H9 (cell line): ENCODE results near the gene LTB4R2. TPM values are rescaled to one million over a fixed set of nuclear protein-coding genes. Genes with fewer than 3 reads are reported as not detected.

ENCODE experiments used
- DNase-seq: peaks from one replicate; pipeline ENCODE4 v3.0.0-alpha.2; 2017
- H2AFZ ChIP-seq: one replicate; pipeline ENCODE4 v1.6.1; 2013; ENCODE audit warnings: mild to moderate bottlenecking, low read length, control low read depth, moderate library complexity
- H2AK5ac ChIP-seq: 2 replicates; pipeline ENCODE4 v1.6.1; 2013; ENCODE audit warnings: low read length, control low read depth, mixed read lengths; ENCODE audit not compliant: insufficient read length
- H2BK120ac ChIP-seq: one replicate; pipeline ENCODE4 v1.6.1; 2013; ENCODE audit warnings: low read depth, mild to moderate bottlenecking, low read length, control low read depth, inconsistent platforms; ENCODE audit not compliant: poor library complexity, severe bottlenecking
- H2BK12ac ChIP-seq: 2 replicates; pipeline ENCODE4 v1.6.1; 2013; ENCODE audit warnings: low read length, control low read depth, mixed read lengths, low read depth; ENCODE audit not compliant: insufficient read length
- H2BK15ac ChIP-seq: 2 replicates; pipeline ENCODE4 v1.6.1; 2013; ENCODE audit warnings: low read depth, low read length, control low read depth
- H2BK20ac ChIP-seq: one replicate; pipeline ENCODE4 v1.6.1; 2013; ENCODE audit warnings: low read depth, mild to moderate bottlenecking, low read length, control low read depth, inconsistent platforms; ENCODE audit not compliant: poor library complexity, severe bottlenecking
- H2BK5ac ChIP-seq: 2 replicates; pipeline ENCODE4 v1.6.1; 2013; ENCODE audit warnings: low read length, control low read depth, mixed read lengths; ENCODE audit not compliant: insufficient read length
- H3K14ac ChIP-seq: 2 replicates; pipeline ENCODE4 v1.6.1; 2013; ENCODE audit warnings: low read length, control low read depth; ENCODE audit not compliant: insufficient read depth
- H3K18ac ChIP-seq: 2 replicates; pipeline ENCODE4 v1.6.1; 2013; ENCODE audit warnings: low read depth, mild to moderate bottlenecking, mixed read lengths, low read length, control low read depth; ENCODE audit not compliant: insufficient read length
- H3K23ac ChIP-seq: 2 replicates; pipeline ENCODE4 v1.6.1; 2013; ENCODE audit warnings: low read length, control low read depth, mixed read lengths, low read depth; ENCODE audit not compliant: insufficient read length
- H3K23me2 ChIP-seq: 2 replicates; pipeline ENCODE4 v1.6.1; 2013; ENCODE audit warnings: low read depth, mild to moderate bottlenecking, mixed read lengths, low read length, control low read depth; ENCODE audit not compliant: insufficient read length, poor library complexity, severe bottlenecking
- H3K27ac ChIP-seq: 2 replicates; pipeline ENCODE4 v1.5.1; 2013; ENCODE audit warnings: low read length, control low read depth, mixed read lengths, low read depth; ENCODE audit not compliant: insufficient read length
- H3K27me3 ChIP-seq: 2 replicates; pipeline ENCODE4 v1.6.1; 2013; ENCODE audit warnings: low read length, control low read depth, inconsistent platforms; ENCODE audit not compliant: insufficient read depth
- H3K4ac ChIP-seq: 2 replicates; pipeline ENCODE4 v1.6.1; 2013; ENCODE audit warnings: low read depth, mild to moderate bottlenecking, control low read depth, inconsistent platforms, low read length, moderate library complexity
- H3K4me1 ChIP-seq: 2 replicates; pipeline ENCODE4 v1.6.1; 2013; ENCODE audit warnings: low read length, control low read depth, inconsistent platforms; ENCODE audit not compliant: insufficient read depth
- H3K4me2 ChIP-seq: 2 replicates; pipeline ENCODE4 v1.6.1; 2013; ENCODE audit warnings: low read length, control low read depth, mixed read lengths; ENCODE audit not compliant: insufficient read length, insufficient read depth
- H3K56ac ChIP-seq: 2 replicates; pipeline ENCODE4 v1.6.1; 2013; ENCODE audit warnings: low read depth, mild to moderate bottlenecking, mixed read lengths, low read length, control low read depth; ENCODE audit not compliant: insufficient read length
- H3K79me1 ChIP-seq: 2 replicates; pipeline ENCODE4 v1.6.1; 2013; ENCODE audit warnings: low read depth, mild to moderate bottlenecking, moderate library complexity, low read length, control low read depth, inconsistent platforms; ENCODE audit not compliant: insufficient read depth, poor library complexity, severe bottlenecking
- H3K79me2 ChIP-seq: 2 replicates; pipeline ENCODE4 v1.6.1; 2013; ENCODE audit warnings: low read length, control low read depth, inconsistent platforms; ENCODE audit not compliant: insufficient read depth
- H3K9ac ChIP-seq: 2 replicates; pipeline ENCODE4 v1.6.1; 2013; ENCODE audit warnings: low read length, control low read depth, mixed read lengths; ENCODE audit not compliant: insufficient read length; ENCODE audit errors: extremely low read depth
- H3K9me3 ChIP-seq: one replicate; pipeline ENCODE4 v1.6.1; 2013; ENCODE audit warnings: low read depth, low read length, inconsistent platforms; ENCODE audit not compliant: control insufficient read depth
- H3T11ph ChIP-seq: one replicate; pipeline ENCODE4 v1.6.1; 2013; ENCODE audit warnings: mild to moderate bottlenecking, low read length, control low read depth, inconsistent platforms
- H4K20me1 ChIP-seq: one replicate; pipeline ENCODE4 v1.6.1; 2013; ENCODE audit not compliant: control insufficient read depth, insufficient read length, insufficient read depth
- H4K5ac ChIP-seq: 2 replicates; pipeline ENCODE4 v1.6.1; 2013; ENCODE audit warnings: low read depth, mild to moderate bottlenecking, mixed read lengths, low read length, control low read depth; ENCODE audit not compliant: insufficient read length
- H4K8ac ChIP-seq: replicated peaks from 2 replicates; pipeline ENCODE4 v1.6.1; 2013; ENCODE audit warnings: low read length, control low read depth, mixed read lengths, low read depth; ENCODE audit not compliant: insufficient read length
- H4K91ac ChIP-seq: 2 replicates; pipeline ENCODE4 v1.6.1; 2013; ENCODE audit warnings: low read depth, mild to moderate bottlenecking, moderate library complexity, mixed read lengths, low read length, control low read depth; ENCODE audit not compliant: insufficient read length
- H3K27ac Mint-ChIP-seq, 3 experiments: 2 replicates in 2 of 3; 3 replicates in 1 of 3; pipeline ENCODE4 v1.8.0; 2020 to 2021; ENCODE audit warnings: mixed read lengths in 3 of 3, mild to moderate bottlenecking in 1 of 3, moderate library complexity in 1 of 3
- H3K27me3 Mint-ChIP-seq: 2 replicates; pipeline ENCODE4 v1.8.0; 2021; ENCODE audit warnings: low read depth, mild to moderate bottlenecking, moderate library complexity, mixed read lengths
- H3K36me3 Mint-ChIP-seq, 3 experiments: 2 replicates in 2 of 3; 3 replicates in 1 of 3; pipeline ENCODE4 v1.8.0; 2020 to 2021; ENCODE audit warnings: low read depth in 3 of 3, mixed read lengths in 3 of 3; ENCODE audit not compliant: insufficient read depth in 1 of 3
- H3K4me1 Mint-ChIP-seq, 2 experiments: 2 replicates each; pipeline ENCODE4 v1.8.0; 2020; ENCODE audit warnings: mixed read lengths in 2 of 2
- H3K4me3 Mint-ChIP-seq, 2 experiments: 2 replicates in 1 of 2; 3 replicates in 1 of 2; pipeline ENCODE4 v1.8.0; 2020 to 2021; ENCODE audit warnings: mild to moderate bottlenecking in 2 of 2, mixed read lengths in 2 of 2, moderate library complexity in 1 of 2
- H3K9me3 Mint-ChIP-seq, 2 experiments: 2 replicates in 1 of 2; 3 replicates in 1 of 2; pipeline ENCODE4 v1.8.0; 2020; ENCODE audit warnings: mild to moderate bottlenecking in 2 of 2, mixed read lengths in 2 of 2, moderate library complexity in 1 of 2
- CTCF ChIP-seq: fragments of 200-600 bp; sonication (generic); conservative IDR thresholded peaks from 3 replicates; pipeline ENCODE4 v1.8.0; 2021; ENCODE audit warnings: antibody characterized with exemption, mild to moderate bottlenecking
- WGBS: extraction: QIAGEN DNeasy Blood & Tissue Kit; methylation state at CpG from one replicate; pipeline ENCODE4 v1.1.7; 2013; ENCODE audit warnings: missing lambda C conversion rate, low lambda C conversion rate, mixed read lengths; ENCODE audit not compliant: insufficient read length; ENCODE audit errors: extremely low coverage; 5-methylcytosine and 5-hydroxymethylcytosine counted together
- total RNA-seq: library from RNA; stranded (reverse); gene quantifications from 2 replicates; pipeline ENCODE4 v1.2.1, GENCODE V29; 2021

LTB4R2 gene
- total RNA-seq, 1 experiment from 2014 or later = 13.4 TPM

DNA sequence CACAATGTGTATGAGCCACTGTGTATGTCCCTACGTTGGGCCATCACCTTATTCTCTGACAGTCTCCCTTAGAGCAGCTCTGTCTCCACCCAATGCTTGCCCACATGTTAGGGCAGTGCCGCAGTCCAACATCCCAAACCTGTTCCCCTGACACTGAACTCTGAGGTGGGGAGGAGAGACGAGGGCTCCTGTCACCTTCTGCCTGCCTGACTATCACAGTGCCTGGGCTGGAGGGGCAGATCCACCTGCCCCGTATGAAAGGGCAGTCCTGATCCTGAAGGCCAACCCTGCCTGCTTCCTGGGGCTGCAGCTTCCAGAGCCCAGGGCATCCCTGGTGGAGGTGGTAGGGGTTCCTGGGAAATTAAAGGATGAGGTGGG lies 49.2 kb upstream of the LTB4R2 start:
- no peak for DNase-seq
- Histone ChIP-seq H3K23ac (no peak overlapping the region), H3K14ac (no peak overlapping the region), H2BK12ac (no peak overlapping the region), H3K4me1 (no peaks in the 10 kb centered on the region), H3K4ac (no peak overlapping the region), H2BK20ac (no peak overlapping the region), H2AFZ (no peak overlapping the region), H4K20me1 (no peaks in the 10 kb centered on the region), H2BK120ac (no peak overlapping the region), H4K8ac (no peak overlapping the region), H3T11ph (no peak overlapping the region), H3K79me2 (no peaks in the 10 kb centered on the region), H2BK5ac (no peak overlapping the region), H3K27ac (no peak overlapping the region), H4K5ac (no peak overlapping the region), H3K27me3 (no peaks in the 10 kb centered on the region), H3K4me2 (no peak overlapping the region), H3K79me1 (no peaks in the 10 kb centered on the region), H3K9me3 (no peaks in the 10 kb centered on the region), H3K18ac (no peak overlapping the region), H3K9ac (no peak overlapping the region), H2AK5ac (no peak overlapping the region), H3K56ac (no peak overlapping the region), H2BK15ac (no peak overlapping the region), H4K91ac (no peak overlapping the region), H3K23me2 (no peaks in the 10 kb centered on the region)
- no peaks in the 10 kb centered on the region for H3K9me3 Mint-ChIP-seq
- H3K4me1 Mint-ChIP-seq = no peaks in the 10 kb centered on the region; a peak in 2 of 4 replicates
- no peaks in the 10 kb centered on the region; the same call in 1 of the 2 replicates for H3K27me3 Mint-ChIP-seq
- no peak for TF ChIP-seq CTCF
- no CpG with 5 or more reads among the region's 4 CpGs for WGBS
- 0 out of 7 replicates have a peak, but pooled peaks cover 0 to under 1% (median 0%) of the 10 kb centered on the region in 3 experiments for H3K36me3 Mint-ChIP-seq
- no peak overlapping the region; a peak in 1 of 5 replicates for H3K4me3 Mint-ChIP-seq
- H3K27ac Mint-ChIP-seq = peak overlapping the region in 1 of 3 experiments; percentile 41; a peak in 1 of 7 replicates
